ENCODE measurements around the gene CABLES1. TPM values are rescaled to one million over a fixed set of nuclear protein-coding genes. Genes with fewer than 3 reads are reported as not detected.
"Not testable (repeated sequence)": the region's sequence is repeated elsewhere in the genome, so short reads cannot be mapped to it uniquely, and the experiment has no call there.

Gene CABLES1
- 5.7 TPM for polyA plus RNA-seq (2012; ENCODE audit: insufficient read depth, insufficient read length)

- no peak for DNase-seq (ENCODE audit: low read depth, low spot score)
Observed at GRCh38 chr18:23134780-23135549, at the start of gene CABLES1. Gene CABLES1, plus strand, starts transcription at chr18:23135485. Its CDS starts 278 bp downstream, at chr18:23135763.

GRCh38 chr18:23087352-23087751 lies 47.9 kb upstream of the CABLES1 start:
- DNase-seq (ENCODE audit: low read depth, low spot score), result no peak
- H3K4me3 ChIP-seq (ENCODE audit: low read length), result no peak overlapping the region

More at GRCh38 chr18:23134780-23135549, at the start of gene CABLES1:
- peak within 1 kb of the TSS; percentile 41 for H3K4me3 ChIP-seq (ENCODE audit: low read length)

- DNase-seq (ENCODE audit: low read depth, low spot score), result no peak
- H3K4me3 ChIP-seq (ENCODE audit: low read length), result no peak overlapping the region
Observed at GRCh38 chr18:23088310-23088709, 47.0 kb upstream of the CABLES1 start.

DNA sequence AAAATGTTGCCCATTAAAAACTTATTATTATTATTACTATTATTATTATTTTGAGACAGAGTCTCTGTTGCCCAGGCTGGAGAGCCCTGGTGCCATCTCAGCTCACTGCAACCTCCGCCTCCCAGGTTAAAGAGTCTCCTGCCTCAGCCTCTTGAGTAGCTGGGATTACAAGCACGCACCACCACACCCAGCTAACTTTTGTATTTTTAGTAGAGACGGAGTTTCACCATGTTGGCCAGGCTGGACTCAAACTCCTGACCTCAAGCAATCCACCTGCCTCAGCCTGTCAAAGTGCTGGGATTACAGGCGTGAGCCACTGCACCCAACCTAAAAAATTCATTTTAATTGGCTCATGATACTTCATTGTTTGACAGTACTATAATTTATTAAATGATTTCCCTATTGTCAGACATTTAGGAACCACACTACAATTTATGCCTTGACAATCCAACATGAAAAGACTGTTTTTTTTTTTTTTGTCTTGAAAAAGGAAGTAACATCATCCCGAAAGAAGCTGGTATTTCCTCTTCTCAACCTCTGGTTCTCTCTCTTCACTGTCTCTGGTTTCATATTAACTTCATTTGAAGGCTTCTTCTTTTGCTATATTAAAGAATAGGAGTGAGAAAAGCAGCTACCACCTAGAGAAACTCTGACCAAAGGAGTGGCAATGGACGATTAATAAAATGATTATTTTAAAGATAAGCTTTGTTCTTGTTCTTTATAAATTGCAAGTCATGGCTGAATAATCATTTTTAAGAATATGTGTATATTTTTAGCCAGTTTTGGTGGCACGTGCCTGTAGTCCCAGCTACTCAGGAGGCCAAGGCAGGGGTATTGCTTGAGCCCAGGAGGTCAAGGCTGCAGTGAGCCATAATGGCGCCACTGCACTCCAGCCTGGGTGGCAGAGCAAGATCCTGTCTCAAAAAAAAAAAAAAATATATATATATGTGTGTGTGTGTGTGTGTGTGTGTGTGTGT lies 44.0 kb upstream of the CABLES1 start:
- H3K4me3 ChIP-seq (ENCODE audit: low read length); DNase-seq (ENCODE audit: low read depth, low spot score): not testable (repeated sequence)

DNA sequence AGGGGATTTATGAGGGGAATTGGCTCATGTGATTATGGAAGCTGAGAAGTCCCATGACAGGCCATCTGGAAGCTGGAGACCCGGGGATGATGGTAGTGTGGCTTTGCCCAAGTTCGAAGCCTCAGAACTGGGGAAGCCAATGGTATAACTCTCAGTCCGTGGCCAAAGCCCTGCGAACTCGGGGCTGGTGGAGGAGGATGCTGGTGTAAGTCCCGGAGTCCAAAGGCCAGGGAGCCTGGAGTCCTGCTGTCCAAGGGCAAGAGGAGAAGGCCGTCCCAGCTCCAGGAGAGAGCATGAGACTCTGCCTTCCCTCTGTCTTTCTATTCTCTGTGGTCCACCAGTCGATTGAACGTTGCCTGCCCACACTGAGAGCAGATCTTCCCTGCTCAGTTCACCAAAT lies 43.2 kb upstream of the CABLES1 start:
- H3K4me3 ChIP-seq (ENCODE audit: low read length), result no peak overlapping the region
- no peak for DNase-seq (ENCODE audit: low read depth, low spot score)

- DNase-seq (ENCODE audit: low read depth, low spot score); H3K4me3 ChIP-seq (ENCODE audit: low read length): not testable (repeated sequence)
Observed at GRCh38 chr18:23093130-23093529, 42.2 kb upstream of the CABLES1 start.

DNA sequence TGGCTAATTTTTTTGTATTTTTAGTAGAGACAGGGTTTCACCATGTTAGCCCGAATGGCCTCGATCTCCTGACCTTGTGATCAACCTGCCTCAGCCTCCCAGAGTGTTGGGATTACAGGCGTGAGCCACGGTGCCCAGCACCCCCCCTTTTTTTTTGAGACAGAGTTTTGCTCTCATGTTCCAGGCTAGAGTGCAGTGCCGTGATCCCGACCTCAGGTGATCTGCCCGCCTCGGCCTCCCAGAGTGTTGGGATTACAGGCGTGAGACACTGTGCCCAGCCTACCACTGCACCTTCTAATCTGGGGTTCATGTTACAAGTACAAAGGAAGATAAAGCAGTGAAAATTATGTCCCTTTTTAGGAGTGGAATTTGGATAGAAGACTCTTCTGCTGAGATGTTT lies 41.5 kb upstream of the CABLES1 start:
- no peak overlapping the region for H3K4me3 ChIP-seq (ENCODE audit: low read length)
- DNase-seq (ENCODE audit: low read depth, low spot score), result no peak

DNA sequence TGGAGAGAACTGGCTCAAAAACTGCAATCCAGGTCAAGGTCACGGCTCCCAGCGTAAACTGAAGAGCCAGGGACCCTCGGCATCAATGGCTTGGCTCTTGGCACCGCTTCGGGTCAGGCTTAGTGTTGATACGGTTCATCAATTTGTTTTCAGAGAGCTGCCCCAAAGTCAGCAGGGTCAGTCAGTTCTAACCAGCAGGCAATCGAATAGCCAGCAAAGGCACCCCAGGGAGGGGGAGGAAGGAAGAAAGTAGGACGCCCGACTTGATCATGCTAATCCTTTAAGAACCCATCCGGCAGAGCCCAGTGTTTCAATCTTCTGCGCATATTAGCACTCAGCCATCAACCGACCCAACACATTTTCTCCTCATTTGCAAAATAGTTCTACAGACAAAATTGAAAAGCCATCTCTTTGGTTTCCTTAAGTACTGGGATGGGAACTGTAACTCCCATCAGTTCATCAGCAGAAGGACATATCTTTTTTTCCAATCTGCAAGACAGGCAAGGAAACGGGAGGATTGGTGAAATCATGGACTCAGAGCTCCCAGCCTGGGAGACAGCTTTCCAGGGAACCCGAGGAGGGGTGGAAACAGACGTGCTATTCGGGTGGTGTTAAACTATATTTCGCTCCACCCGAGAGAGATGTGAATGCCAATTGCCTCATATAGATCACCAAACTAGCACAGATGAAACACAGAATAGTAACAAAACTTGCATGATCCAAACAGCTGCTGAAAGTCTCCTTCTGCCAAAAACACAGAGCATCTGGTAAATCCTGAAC lies 40.7 kb upstream of the CABLES1 start:
- no peak for DNase-seq (ENCODE audit: low read depth, low spot score)
- no peak overlapping the region for H3K4me3 ChIP-seq (ENCODE audit: low read length)

DNA sequence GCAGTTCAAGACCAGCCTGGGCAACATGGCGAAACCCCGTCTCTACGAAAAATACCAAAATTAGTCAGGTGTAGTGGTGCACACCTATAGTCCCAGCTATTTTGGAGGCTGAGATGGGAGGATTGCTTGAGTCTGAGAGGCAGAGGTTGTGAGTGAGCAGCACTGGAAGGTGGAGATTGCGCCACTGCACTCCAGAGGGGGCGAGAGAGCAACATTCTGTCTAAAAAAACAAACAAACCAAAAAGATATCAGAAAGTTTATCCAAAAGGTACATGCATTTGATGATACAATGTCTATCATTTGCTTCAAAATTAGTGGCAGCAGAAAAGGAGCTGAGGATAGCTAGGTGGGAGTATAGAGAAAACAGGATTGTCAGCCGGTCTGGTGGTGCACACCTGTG lies 39.8 kb upstream of the CABLES1 start:
- DNase-seq (ENCODE audit: low read depth, low spot score), result no peak
- H3K4me3 ChIP-seq (ENCODE audit: low read length), result no peak overlapping the region

DNA sequence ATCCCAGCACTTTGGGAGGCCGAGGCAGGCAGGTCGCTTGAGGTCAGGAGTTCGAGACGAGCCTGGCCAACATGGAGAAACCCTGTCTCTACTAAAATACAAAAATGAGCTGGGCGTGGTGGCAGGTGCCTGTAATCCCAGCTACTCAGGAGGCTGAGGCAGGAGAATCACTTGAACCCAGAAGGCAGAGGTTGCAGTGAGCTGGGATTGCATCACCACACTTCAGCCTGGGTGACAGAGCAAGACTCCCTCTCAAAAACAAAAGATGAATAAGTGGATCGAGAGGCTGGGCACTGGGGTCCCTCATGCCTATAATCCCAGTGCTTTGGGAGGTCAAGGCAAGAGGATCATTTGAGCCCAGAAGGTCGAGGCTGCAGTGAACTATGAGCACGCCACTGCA lies 38.3 kb upstream of the CABLES1 start:
- not testable (repeated sequence) for DNase-seq (ENCODE audit: low read depth, low spot score)

GRCh38 chr18:23099621-23100020 lies 35.7 kb upstream of the CABLES1 start:
- DNase-seq (ENCODE audit: low read depth, low spot score), result no peak
- no peak overlapping the region for H3K4me3 ChIP-seq (ENCODE audit: low read length)

More for the DNA sequence above, 38.3 kb upstream of the CABLES1 start:
- not testable (repeated sequence) for H3K4me3 ChIP-seq (ENCODE audit: low read length)

DNA sequence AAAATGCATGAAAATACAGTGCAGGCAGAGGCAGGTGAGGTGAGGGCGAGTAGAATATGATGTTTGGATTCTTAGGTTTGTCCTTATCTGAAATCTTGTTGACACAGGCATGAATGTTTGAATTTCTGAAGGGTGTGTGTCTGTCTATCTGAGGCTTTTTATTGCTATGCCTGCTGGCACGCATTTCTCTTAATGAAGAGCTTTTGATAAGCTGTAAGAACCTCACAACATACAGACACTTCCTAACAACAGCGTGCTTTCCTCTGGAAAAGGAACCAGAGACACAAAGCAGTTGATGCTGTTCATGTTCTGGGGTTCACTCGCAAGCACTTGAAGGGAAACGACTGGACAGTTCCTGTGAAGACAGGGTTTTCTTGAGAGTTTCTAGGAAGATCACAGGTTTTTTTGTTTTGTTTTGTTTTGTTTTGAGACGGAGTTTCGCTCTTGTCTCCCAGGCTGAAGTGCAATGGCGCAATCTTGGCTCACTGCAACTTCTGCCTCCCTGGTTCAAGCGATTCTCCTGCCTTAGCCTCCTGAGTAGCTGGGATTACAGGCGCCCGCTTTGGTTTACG lies 33.3 kb upstream of the CABLES1 start:
- DNase-seq (ENCODE audit: low read depth, low spot score), result no peak
- H3K4me3 ChIP-seq (ENCODE audit: low read length), result no peak overlapping the region

GRCh38 chr18:23102493-23103261 lies 32.6 kb upstream of the CABLES1 start:
- DNase-seq (ENCODE audit: low read depth, low spot score), result no peak
- H3K4me3 ChIP-seq (ENCODE audit: low read length), result no peak overlapping the region

- no peak overlapping the region for H3K4me3 ChIP-seq (ENCODE audit: low read length)
- no peak for DNase-seq (ENCODE audit: low read depth, low spot score)
Observed at GRCh38 chr18:23103449-23103848, 31.8 kb upstream of the CABLES1 start.

DNA sequence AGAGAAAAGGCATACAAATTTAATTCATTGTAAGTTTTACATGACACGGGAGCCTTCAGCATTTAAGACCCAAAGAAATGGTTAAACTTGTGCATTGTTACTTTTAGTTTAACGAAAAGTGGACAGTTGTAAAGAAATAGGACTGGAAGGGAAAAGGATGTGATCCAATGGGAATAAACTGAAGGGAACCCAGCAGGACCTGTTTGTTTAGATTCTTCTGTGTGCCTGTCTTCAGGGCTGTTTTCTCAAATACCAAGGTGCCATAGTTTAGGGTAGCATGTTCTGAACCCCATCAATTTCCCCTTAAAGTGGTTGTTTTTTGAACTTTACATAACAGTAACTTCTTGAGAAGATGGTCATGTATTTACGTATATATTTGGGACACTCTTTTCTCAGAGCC lies 30.3 kb upstream of the CABLES1 start:
- DNase-seq (ENCODE audit: low read depth, low spot score), result no peak
- no peak overlapping the region for H3K4me3 ChIP-seq (ENCODE audit: low read length)

GRCh38 chr18:23105581-23106219 lies 29.6 kb upstream of the CABLES1 start:
- no peak overlapping the region for H3K4me3 ChIP-seq (ENCODE audit: low read length)
- DNase-seq (ENCODE audit: low read depth, low spot score), result no peak

DNA sequence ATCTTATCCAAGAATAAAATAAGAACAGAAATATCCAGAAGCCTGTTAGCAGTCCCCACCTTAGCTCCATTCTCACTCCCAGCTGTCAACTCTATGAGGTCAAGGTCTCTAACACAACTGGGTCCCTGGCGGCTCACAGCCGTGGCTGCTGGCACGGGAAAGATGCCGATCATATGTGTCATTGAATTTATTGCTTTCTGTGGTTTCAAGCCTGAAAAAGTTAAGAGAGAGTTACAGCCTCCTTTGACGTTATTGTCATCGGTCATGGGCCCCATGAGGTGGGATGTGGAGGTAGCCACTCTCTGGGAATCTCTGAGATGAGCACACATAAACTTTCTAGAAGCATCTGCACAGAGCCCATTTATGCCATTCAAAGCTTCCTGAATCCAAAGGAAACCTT lies 28.7 kb upstream of the CABLES1 start:
- H3K4me3 ChIP-seq (ENCODE audit: low read length), result no peak overlapping the region
- DNase-seq (ENCODE audit: low read depth, low spot score), result no peak

DNA sequence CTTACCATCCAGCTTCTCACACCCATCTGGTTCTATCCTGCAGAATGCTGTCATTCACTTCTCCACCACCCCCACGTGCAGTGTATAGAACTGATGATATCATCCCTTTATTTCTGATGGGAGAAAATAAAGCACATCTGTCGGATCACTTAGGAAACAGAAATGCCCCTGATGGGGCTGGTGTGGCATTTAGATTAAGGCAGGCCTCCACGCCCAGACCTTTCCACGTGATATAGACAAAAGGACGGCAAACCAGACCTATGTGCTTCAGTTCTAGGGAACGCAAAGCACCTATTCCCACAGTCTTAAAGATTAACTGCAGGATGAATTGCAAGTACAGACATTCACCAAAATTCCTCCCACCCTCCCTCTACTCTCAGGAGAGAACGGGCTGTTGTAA lies 27.6 kb upstream of the CABLES1 start:
- no peak for DNase-seq (ENCODE audit: low read depth, low spot score)
- H3K4me3 ChIP-seq (ENCODE audit: low read length), result no peak overlapping the region

Measured in Jurkat, Clone E6-1 (cell line).